ENCODE results near the gene PTPRR. TPM values are rescaled to one million over a fixed set of nuclear protein-coding genes. Genes with fewer than 3 reads are reported as not detected.

The PTPRR gene
- total and polyA plus RNA-seq, 2 donors (not counting 3 experiments of a cell fraction or from before 2014, with no cell fraction given): 0.46 to 1.1 TPM

- BruUV-seq (replicated peaks): no TSS peak
- Histone ChIP-seq H3K4me2 (ENCODE audit: insufficient read depth, low read length) (peak overlapping the region; percentile 60), H2AFZ (ENCODE audit: low read depth, low read length) (peak overlapping the region; percentile 36)
These were observed 275.7 kb downstream of the PTPRR start for GRCh38 chr12:70644861-70645260.

More at GRCh38 chr12:70644861-70645260, 275.7 kb downstream of the PTPRR start:
- ChIA-PET CTCF (interaction anchor here (2.6 kb wide), 1 partner anchor 9 kb away, joined by 9 read pairs; no protein-coding TSS in a partner anchor), POLR2A (no interaction called here)
- H3K27ac ChIP-seq (ENCODE audit: insufficient read depth, low read depth, low read length): peak overlapping the region; percentile 99
- no peaks in the 10 kb centered on the region for H3K79me2 ChIP-seq (ENCODE audit: control insufficient read depth, insufficient read depth, low read length)
- H3K9ac ChIP-seq (replicated peaks; ENCODE audit: extremely low read depth, insufficient read depth, low read length): peak overlapping the region; percentile 77
- no peaks in the 10 kb centered on the region for H3K36me3 ChIP-seq (ENCODE audit: control insufficient read depth in 2 of 2, extremely low read depth in 1 of 2, insufficient read depth in 2 of 2, low read length in 2 of 2)
- H4K20me1 ChIP-seq (replicated peaks; ENCODE audit: control insufficient read depth, extremely low read depth, insufficient read depth, low read length): no peaks in the 10 kb centered on the region
- DNase-seq (ENCODE audit: low read depth, low spot score) (no peak), FAIRE-seq (peak; percentile 31)
- peaks cover 54% of the 10 kb centered on the region for H3K4me1 ChIP-seq (ENCODE audit: control insufficient read depth, extremely low read depth, insufficient read depth, low read length)
- no peaks in the 10 kb centered on the region for H3K9me1 ChIP-seq (replicated peaks; ENCODE audit: control insufficient read depth, extremely low read depth, insufficient read depth, low read length)
- dilution Hi-C loops (cut with MboI; ENCODE audit: extremely low pct_ligation_motif_present, low sequenced_read_pairs): no loop called here
- H3K4me3 ChIP-seq (replicated peaks in 1 of 3; ENCODE audit: insufficient read depth in 1 of 3, low read depth in 1 of 3, low read length in 3 of 3): no peak overlapping the region
- intact Hi-C loops (cut with micrococcal nuclease): loop anchor here (1.0 kb wide), 3 partner anchors 8 to 74 kb away; partner anchors contain the start of gene PTPRB
- H3K9me3 ChIP-seq (replicated peaks; ENCODE audit: control insufficient read depth, insufficient read depth, low read length): no peaks in the 10 kb centered on the region
- TF ChIP-seq JUN (IDR thresholded peaks at IDR 0.05; ENCODE audit: borderline replicate concordance, insufficient read depth, insufficient read length, low read depth): no peak
- TF ChIP-seq FOS (IDR thresholded peaks at IDR 0.05; ENCODE audit: borderline replicate concordance, insufficient read depth, low read length): no peak
- TF ChIP-seq POLR2A (IDR thresholded peaks at IDR 0.05; ENCODE audit: low read depth, low read length): no peak
- no peak for TF ChIP-seq POLR2AphosphoS5 (IDR thresholded peaks at IDR 0.05; ENCODE audit: insufficient read depth, low read depth, low read length)
- no peak for TF ChIP-seq MYC (IDR thresholded peaks at IDR 0.05; ENCODE audit: low read depth, low read length)
- TF ChIP-seq CTCF (IDR thresholded peaks at IDR 0.05; ENCODE audit: extremely low read depth in 1 of 2, insufficient read depth in 1 of 2, low read depth in 1 of 2, low read length in 2 of 2): no peak
- no peak for TF ChIP-seq GATA2 (IDR thresholded peaks at IDR 0.05; ENCODE audit: insufficient read depth, insufficient read length, low read depth, low read length)
- TF ChIP-seq EZH2 (IDR thresholded peaks at IDR 0.05; ENCODE audit: borderline replicate concordance, low read depth, low read length, severe bottlenecking): no peak
- TF ChIP-seq MAX (IDR thresholded peaks at IDR 0.05; ENCODE audit: insufficient read depth, insufficient read length): no peak
- no peaks in the 10 kb centered on the region for H3K27me3 ChIP-seq (ENCODE audit: control insufficient read depth in 2 of 2, insufficient read depth in 2 of 2, low read length in 2 of 2)
